CD8-positive, alpha-beta memory T cell (primary cell): ENCODE results near the gene TIMP2. TPM values are rescaled to one million over a fixed set of nuclear protein-coding genes. Genes with fewer than 3 reads are reported as not detected.

ENCODE experiments used
- CTCF ChIA-PET: fragments of 350-600 bp; sonication (Branson Sonifier 250); formaldehyde crosslinking; loops from one replicate; lab custom pipeline; 2021; ENCODE audit warnings: antibody characterized with exemption; lab: Charles Lee
- POLR2A ChIA-PET: fragments of 350-600 bp; sonication (Branson Sonifier 250); formaldehyde crosslinking; loops from one replicate; lab custom pipeline; 2021; ENCODE audit warnings: antibody characterized with exemption; lab: Charles Lee
- DNase-seq, 5 donors: peaks; one replicate each; pipeline versions ENCODE4 v3.0.0 to v3.0.0-alpha.2; 2020 to 2022; ENCODE audit warnings: mixed read lengths in 1 of 5
- H3K27ac ChIP-seq: one replicate; pipeline ENCODE4 v1.7.0; 2013; ENCODE audit warnings: low read depth, mild to moderate bottlenecking, low read length, moderate library complexity
- H3K27me3 ChIP-seq: 2 replicates; pipeline ENCODE4 v1.7.0; 2013; ENCODE audit warnings: low read length, mild to moderate bottlenecking; ENCODE audit not compliant: insufficient read depth, poor library complexity, severe bottlenecking
- H3K36me3 ChIP-seq: 2 replicates; pipeline ENCODE4 v1.7.0; 2013; ENCODE audit warnings: mild to moderate bottlenecking, low read length, moderate library complexity; ENCODE audit not compliant: insufficient read depth
- H3K4me1 ChIP-seq: 2 replicates; pipeline ENCODE4 v1.7.0; 2013; ENCODE audit warnings: mild to moderate bottlenecking, low read length, moderate library complexity; ENCODE audit not compliant: insufficient read depth
- H3K4me3 ChIP-seq: 2 replicates; pipeline ENCODE4 v1.7.0; 2013; ENCODE audit warnings: mild to moderate bottlenecking, low read length
- H3K9me3 ChIP-seq: 2 replicates; pipeline ENCODE4 v1.7.0; 2013; ENCODE audit warnings: mild to moderate bottlenecking, low read length
- H3K27ac Mint-ChIP-seq, 8 donors: one replicate each; pipeline ENCODE4 v1.8.0; 2020 to 2021; ENCODE audit warnings: mixed read lengths in 8 of 8, mild to moderate bottlenecking in 6 of 8, inconsistent platforms in 3 of 8, moderate library complexity in 3 of 8
- H3K27me3 Mint-ChIP-seq, 2 donors: one replicate each; pipeline ENCODE4 v1.8.0; 2020 to 2021; ENCODE audit warnings: mixed read lengths in 2 of 2, mild to moderate bottlenecking in 1 of 2, moderate library complexity in 1 of 2
- H3K36me3 Mint-ChIP-seq, 3 donors: one replicate each; pipeline ENCODE4 v1.8.0; 2020 to 2021; ENCODE audit warnings: mixed read lengths in 3 of 3, inconsistent platforms in 1 of 3, mild to moderate bottlenecking in 1 of 3
- H3K4me1 Mint-ChIP-seq, 3 donors: one replicate each; pipeline ENCODE4 v1.8.0; 2020 to 2021; ENCODE audit warnings: mixed read lengths in 3 of 3, inconsistent platforms in 1 of 3, mild to moderate bottlenecking in 1 of 3
- H3K4me3 Mint-ChIP-seq, 7 donors: one replicate each; pipeline ENCODE4 v1.8.0; 2020 to 2021; ENCODE audit warnings: mixed read lengths in 7 of 7, mild to moderate bottlenecking in 6 of 7, moderate library complexity in 4 of 7, inconsistent platforms in 2 of 7
- H3K9me3 Mint-ChIP-seq, 5 donors: one replicate each; pipeline ENCODE4 v1.8.0; 2020 to 2022; ENCODE audit warnings: mixed read lengths in 5 of 5, mild to moderate bottlenecking in 3 of 5, moderate library complexity in 2 of 5, inconsistent platforms in 1 of 5
- polyA plus RNA-seq: library from polyadenylated mRNA; unstranded; fragments of 300-500 nt; fragmentation: Illumina TruSeq; gene quantifications from one replicate; pipeline ENCODE4 v1.2.3, GENCODE V29; 2021
- total RNA-seq, 2 experiments: library from RNA; stranded (reverse); gene quantifications; one replicate each; pipeline ENCODE4 v1.2.3, GENCODE V29; 2021

TIMP2 gene
- total and polyA plus RNA-seq, 3 experiments from 2014 or later, result 0.08 to 1.6 (median 1.3) TPM

DNA sequence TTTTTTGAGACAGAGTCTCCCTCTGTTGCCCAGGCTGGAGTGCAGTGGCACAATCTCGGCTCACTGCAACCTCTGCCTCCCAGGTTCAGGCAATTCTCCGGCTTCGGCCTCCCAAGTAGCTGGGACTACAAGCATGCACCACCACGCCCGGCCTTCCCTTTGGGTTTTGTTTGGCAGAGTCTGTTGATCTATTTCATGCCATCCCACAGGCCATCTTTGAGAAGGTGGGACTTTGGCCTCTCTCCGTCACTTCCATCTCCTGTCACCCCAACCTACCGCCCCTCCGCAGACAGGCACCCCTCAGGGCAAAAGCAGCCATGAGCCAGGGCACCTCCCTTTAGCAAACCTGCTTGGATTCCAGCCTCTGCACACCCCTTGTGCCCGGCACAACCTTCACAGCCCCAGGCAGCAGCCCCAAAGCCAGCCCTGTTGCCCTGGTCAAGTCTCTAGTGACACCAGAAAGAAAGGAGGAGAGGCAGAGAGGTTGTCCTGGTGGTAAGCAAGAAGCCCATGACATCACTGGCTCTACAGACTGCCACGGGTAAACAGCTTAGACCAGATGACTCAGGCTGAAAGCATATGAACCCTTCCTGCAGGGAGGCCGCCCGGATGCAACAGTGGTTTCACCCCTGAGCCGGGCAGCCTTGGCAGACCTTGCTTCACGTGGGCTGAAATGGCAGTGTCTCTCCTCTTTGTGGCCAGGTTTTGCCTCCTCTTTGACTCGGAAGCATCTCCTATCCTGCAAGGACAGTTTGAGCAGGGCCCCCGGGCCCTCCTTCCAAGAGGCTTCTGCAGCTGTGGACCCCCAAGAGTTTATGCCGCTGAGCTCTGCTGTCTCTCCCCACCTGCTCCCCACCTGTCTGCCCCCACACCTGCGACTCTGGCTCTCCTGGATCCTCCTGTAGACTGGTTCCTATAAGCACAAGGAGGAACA, 8.1 kb upstream of the TIMP2 start:
- H3K4me3 ChIP-seq, result no peak overlapping the region
- ChIA-PET CTCF (interaction anchor here (1.5 kb wide), 1 partner anchor 67 kb away, joined by 7 read pairs; no protein-coding TSS in a partner anchor), POLR2A (no interaction called here)
- H3K9me3 Mint-ChIP-seq, result no peaks in the 10 kb centered on the region
- DNase-seq, result peak in 4 of 5 donors; percentile 16 to 70 (median 28)
- peak overlapping the region in 2 of 7 donors; percentile 8 to 74 for H3K4me3 Mint-ChIP-seq
- H3K9me3 ChIP-seq, result no peaks in the 10 kb centered on the region
- peak overlapping the region; percentile 57 to 95 (median 79) for H3K27ac Mint-ChIP-seq
- H3K27me3 ChIP-seq, result no peaks in the 10 kb centered on the region
- H3K27ac ChIP-seq, result no peak overlapping the region
- H3K4me1 ChIP-seq, result peaks cover 4% of the 10 kb centered on the region
- H3K27me3 Mint-ChIP-seq, result peaks cover 4 to 10% of the 10 kb centered on the region in 2 donors
- peaks cover 5 to 14% (median 10%) of the 10 kb centered on the region in 3 donors for H3K4me1 Mint-ChIP-seq
- H3K36me3 Mint-ChIP-seq, result no peaks in the 10 kb centered on the region
- no peaks in the 10 kb centered on the region for H3K36me3 ChIP-seq

DNA sequence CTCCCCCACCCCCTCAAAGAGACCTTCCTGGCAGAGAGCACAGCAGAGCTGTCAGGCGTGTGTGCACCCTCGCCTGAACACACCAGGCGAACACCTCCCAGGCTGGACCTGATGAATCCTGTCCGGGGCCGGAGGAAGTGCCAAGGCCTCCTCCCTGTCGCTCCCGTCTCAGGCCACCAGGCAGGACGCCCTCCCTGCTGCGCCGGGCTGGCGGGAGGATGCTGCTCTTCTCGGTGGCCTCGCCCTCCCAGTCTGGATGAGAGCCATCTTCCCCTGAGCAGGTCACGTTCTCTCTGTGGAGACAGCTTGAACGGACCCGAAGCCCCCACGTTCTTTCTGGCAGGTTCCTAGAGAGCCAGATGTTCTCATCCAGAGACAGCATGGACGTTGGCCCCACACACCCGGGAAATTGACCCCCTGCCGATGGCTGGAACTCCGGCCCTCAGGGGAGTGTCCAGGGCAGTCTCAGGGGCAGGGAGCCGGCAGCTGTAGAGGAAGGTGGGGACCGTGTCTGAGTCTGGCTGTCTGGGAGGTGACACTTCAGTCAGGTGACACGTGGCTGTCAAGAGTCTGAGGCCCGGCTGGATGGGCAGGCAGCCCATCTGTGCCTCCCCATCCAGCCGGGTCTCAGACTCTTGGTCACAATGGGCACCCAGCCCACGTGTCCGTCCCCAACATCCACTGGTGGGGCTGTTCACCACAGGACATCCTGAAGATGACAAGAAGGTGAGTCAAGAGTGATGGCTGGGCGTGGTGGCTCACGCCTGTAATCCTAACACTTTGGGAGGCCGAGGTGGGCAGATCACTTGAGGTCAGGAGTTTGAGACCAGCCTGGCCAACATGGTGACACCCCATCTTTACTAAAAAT, 5.0 kb upstream of the TIMP2 start:
- Histone ChIP-seq H3K36me3 (no peaks in the 10 kb centered on the region), H3K9me3 (no peaks in the 10 kb centered on the region), H3K27ac (no peak overlapping the region), H3K4me3 (no peak overlapping the region), H3K27me3 (peaks cover 7% of the 10 kb centered on the region), H3K4me1 (peaks cover 4% of the 10 kb centered on the region)
- H3K36me3 Mint-ChIP-seq, result no peaks in the 10 kb centered on the region
- ChIA-PET CTCF (no interaction called here), POLR2A (no interaction called here)
- no peak for DNase-seq
- peaks cover 5 to 14% (median 10%) of the 10 kb centered on the region in 3 donors for H3K4me1 Mint-ChIP-seq
- H3K4me3 Mint-ChIP-seq, result no peak overlapping the region
- H3K27ac Mint-ChIP-seq, result no peak overlapping the region
- H3K27me3 Mint-ChIP-seq, result peaks cover 16 to 22% of the 10 kb centered on the region in 2 donors
- no peaks in the 10 kb centered on the region for H3K9me3 Mint-ChIP-seq

DNA sequence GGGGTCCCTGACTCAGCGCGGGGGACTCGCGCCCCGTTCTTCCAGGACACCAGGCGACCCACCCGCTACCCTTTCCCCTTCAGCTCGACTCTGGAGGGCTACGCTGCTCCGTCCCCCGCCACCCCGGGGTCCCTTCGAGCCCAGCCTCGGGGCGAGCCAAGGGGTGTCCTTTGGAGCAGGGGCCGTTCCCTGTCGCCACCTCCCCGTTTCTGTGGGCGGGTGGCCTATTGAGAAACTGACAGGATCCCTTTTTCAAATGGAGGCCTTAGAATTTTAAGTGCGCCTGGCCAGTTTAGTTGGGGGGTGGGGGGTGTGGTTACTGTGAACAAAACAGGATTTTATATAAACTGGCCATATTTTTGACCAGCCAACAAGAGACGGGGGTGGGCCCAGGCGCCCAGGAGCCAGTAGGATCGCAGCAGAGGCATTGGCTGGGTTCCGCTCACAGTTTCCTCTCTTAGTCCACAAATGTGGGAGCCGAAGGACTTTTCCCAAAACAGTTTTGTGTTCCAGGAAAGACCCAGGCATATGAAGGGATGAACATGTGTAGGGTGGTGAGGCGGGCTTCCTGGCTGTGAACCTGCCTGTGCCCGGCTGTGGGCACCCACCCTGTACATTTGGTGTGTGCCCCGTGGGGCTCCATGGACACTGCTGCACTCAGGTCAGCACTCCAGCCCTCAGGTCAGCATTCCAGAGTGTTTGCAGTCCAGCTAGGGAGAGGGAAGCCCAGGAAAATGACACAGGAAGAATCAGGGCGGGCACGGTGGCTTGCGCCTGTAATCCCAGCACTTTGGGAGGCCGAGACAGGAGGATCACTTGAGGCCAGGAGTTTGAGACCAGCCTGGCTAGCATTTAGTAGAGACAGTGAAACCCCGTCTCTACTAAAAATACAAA, 722 bp upstream of the TIMP2 start:
- peaks cover 23 to 27% of the 10 kb centered on the region in 2 donors for H3K27me3 Mint-ChIP-seq
- H3K4me3 ChIP-seq, result no peak overlapping the region
- H3K4me1 ChIP-seq, result peaks cover 9% of the 10 kb centered on the region
- CTCF ChIA-PET, result interaction anchor here (0.7 kb wide), 1 partner anchor 440 kb away, joined by 5 read pairs; no protein-coding TSS in a partner anchor
- no peak overlapping the region for H3K27ac ChIP-seq
- no peaks in the 10 kb centered on the region for H3K36me3 ChIP-seq
- peak overlapping the region in 2 of 7 donors; percentile 24 to 29 for H3K4me3 Mint-ChIP-seq
- H3K27ac Mint-ChIP-seq, result no peak overlapping the region
- no peaks in the 10 kb centered on the region for H3K9me3 Mint-ChIP-seq
- POLR2A ChIA-PET, result no interaction called here
- no peaks in the 10 kb centered on the region for H3K36me3 Mint-ChIP-seq
- peaks cover 5 to 11% (median 6%) of the 10 kb centered on the region in 3 donors for H3K4me1 Mint-ChIP-seq
- peaks cover 7% of the 10 kb centered on the region for H3K27me3 ChIP-seq
- no peaks in the 10 kb centered on the region for H3K9me3 ChIP-seq
- DNase-seq, result no peak

DNA sequence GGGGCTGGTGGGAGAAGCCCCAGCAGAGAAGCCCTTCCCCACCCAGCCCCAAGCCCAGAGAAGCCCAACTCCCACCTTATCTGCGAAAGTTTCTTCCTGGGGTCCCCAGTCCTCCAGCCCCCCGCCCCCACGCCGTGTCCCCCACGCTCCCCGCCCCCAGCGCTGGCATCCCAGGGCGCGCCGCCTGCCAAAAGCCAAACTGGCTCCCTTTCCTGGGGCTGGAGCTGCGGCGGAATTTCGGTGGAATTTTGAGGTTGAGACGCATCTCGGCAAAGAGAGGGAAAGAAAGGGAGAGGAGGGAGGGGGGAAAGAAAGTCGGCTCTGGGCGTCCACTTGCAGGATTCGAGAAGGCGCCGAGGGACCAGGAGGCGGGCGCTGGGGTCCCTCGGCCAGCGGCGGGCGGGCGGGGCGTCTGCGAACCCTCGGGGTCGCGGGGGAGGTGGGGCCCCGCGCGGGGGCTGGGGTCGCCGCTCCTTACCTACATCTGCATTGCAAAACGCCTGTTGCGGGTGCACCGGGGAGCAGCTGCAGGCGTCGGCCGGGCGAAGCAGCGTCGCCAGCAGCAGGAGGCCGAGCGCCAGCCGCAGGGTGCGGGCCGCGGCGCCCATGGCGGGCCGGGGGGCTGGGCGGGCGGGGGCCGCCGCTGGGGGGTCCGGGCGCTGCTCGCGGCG, 571 bp downstream of the TIMP2 start:
- Histone ChIP-seq H3K36me3 (no peaks in the 10 kb centered on the region), H3K27me3 (peaks cover 7% of the 10 kb centered on the region), H3K4me1 (peaks cover 9% of the 10 kb centered on the region), H3K9me3 (no peaks in the 10 kb centered on the region), H3K4me3 (no peak overlapping the region), H3K27ac (no peak overlapping the region)
- H3K4me3 Mint-ChIP-seq, result peak overlapping the region in 6 of 7 donors; percentile 43 to 91 (median 77)
- peaks cover 0 to 4% (median 0%) of the 10 kb centered on the region in 5 donors for H3K9me3 Mint-ChIP-seq
- peaks cover 5 to 11% (median 6%) of the 10 kb centered on the region in 3 donors for H3K4me1 Mint-ChIP-seq
- peaks cover 26 to 27% of the 10 kb centered on the region in 2 donors for H3K27me3 Mint-ChIP-seq
- no peak overlapping the region for H3K27ac Mint-ChIP-seq
- no peaks in the 10 kb centered on the region for H3K36me3 Mint-ChIP-seq
- CTCF ChIA-PET, result no interaction called here
- no peak for DNase-seq
- POLR2A ChIA-PET, result no interaction called here

DNA sequence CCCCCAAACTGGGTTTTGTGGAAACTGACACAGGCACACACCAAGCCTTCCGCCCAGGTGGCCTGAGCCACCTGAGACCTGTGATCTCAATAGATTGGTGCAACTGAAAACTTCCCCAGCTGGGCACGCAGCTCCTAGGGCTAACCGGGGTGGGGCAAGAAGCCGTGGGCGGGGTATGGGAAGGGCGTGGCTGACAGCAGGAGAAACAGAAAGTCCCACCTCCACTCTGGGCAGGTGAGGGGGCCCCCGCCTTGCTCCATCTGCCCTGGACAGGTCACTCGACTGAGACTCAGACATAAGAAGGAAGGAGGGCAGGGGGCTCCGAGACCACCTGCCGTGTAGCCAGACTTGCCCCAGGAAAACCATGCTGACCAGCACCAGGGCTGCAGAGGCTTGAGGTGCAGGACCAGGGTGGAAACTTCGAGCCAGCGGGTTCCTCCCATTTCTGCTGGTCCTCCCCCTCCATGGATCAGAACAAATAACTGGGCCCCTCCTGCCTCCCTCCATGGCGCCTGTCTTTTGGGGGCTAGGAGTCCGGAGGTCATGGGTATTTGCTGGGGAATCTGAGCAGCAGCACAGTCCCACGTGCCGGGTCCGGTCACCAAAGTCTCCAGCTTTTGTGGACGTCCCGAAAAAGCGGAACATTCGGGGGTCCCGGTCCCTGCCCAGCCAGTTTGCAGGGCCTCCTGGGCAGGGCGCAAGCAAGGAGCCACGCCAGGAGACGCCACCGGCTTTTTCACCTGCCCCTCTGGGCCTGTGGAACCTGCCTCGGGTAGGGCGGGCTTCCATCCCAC, 1.3 kb downstream of the TIMP2 start:
- CTCF ChIA-PET, result no interaction called here
- Histone ChIP-seq H3K27ac (no peak overlapping the region), H3K4me3 (peak overlapping the region; percentile 50), H3K9me3 (no peaks in the 10 kb centered on the region), H3K27me3 (peaks cover 7% of the 10 kb centered on the region), H3K4me1 (peaks cover 9% of the 10 kb centered on the region), H3K36me3 (no peaks in the 10 kb centered on the region)
- no peaks in the 10 kb centered on the region for H3K36me3 Mint-ChIP-seq
- H3K27me3 Mint-ChIP-seq, result peaks cover 24 to 26% of the 10 kb centered on the region in 2 donors
- peaks cover 0 to 4% (median 0%) of the 10 kb centered on the region in 5 donors for H3K9me3 Mint-ChIP-seq
- peak overlapping the region in 3 of 8 donors; percentile 50 to 68 (median 63) for H3K27ac Mint-ChIP-seq
- peaks cover 5 to 11% (median 6%) of the 10 kb centered on the region in 3 donors for H3K4me1 Mint-ChIP-seq
- DNase-seq, result peak; percentile 14 to 69 (median 42)
- H3K4me3 Mint-ChIP-seq, result peak overlapping the region; percentile 10 to 91 (median 75)
- POLR2A ChIA-PET, result no interaction called here

DNA sequence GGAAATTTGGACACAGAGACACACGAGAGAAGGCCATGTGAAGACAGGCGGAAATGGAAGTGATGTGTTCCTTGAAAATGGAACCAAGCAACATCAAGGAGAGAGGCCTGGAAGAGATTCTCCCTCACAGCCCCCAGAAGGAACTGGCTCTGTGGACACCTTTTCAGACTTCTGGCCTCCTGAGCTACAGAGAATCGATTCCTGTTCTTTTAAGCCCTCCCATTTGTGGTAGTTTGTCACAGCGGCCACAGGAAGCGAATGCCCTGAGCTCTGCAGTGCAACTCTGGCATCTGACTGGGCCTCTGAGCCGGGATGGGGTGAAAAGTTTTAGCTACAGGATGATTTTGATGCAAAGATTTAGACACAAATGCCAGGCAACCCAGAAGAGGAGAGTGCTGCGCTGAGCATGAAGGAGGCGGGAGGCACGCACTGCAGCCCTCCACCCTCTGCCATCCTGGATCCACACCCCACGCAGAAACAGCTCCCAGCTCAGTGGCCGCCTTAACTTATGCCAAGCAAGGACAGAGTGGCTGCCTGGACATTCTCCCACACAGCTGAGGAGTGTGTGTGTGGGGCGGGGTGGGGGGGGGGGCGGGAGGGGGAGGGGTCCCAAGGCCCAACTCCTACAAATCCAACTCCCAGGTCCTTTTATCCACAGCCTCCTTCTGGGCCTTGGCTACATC, 2.2 kb downstream of the TIMP2 start:
- no peak overlapping the region for H3K27ac ChIP-seq
- peaks cover 7% of the 10 kb centered on the region for H3K27me3 ChIP-seq
- no peaks in the 10 kb centered on the region for H3K36me3 ChIP-seq
- peak overlapping the region; percentile 32 to 88 (median 50) for H3K4me3 Mint-ChIP-seq
- peaks cover 0 to 4% (median 0%) of the 10 kb centered on the region in 5 donors for H3K9me3 Mint-ChIP-seq
- no peak overlapping the region for H3K4me3 ChIP-seq
- no peaks in the 10 kb centered on the region for H3K9me3 ChIP-seq
- peaks cover 9% of the 10 kb centered on the region for H3K4me1 ChIP-seq
- H3K36me3 Mint-ChIP-seq, result no peaks in the 10 kb centered on the region
- H3K4me1 Mint-ChIP-seq, result peaks cover 5 to 11% (median 6%) of the 10 kb centered on the region in 3 donors
- DNase-seq, result no peak
- ChIA-PET CTCF (no interaction called here), POLR2A (no interaction called here)
- peaks cover 24 to 27% of the 10 kb centered on the region in 2 donors for H3K27me3 Mint-ChIP-seq
- peak overlapping the region in 1 of 8 donors; percentile 89 for H3K27ac Mint-ChIP-seq
